GM04503 (cell line): ENCODE data around the gene COL1A1.

Experiments
- DNase-seq: peaks from one replicate; pipeline ENCODE4 v3.0.0-alpha.2; 2012; ENCODE audit warnings: low read depth

Gene COL1A1

DNA sequence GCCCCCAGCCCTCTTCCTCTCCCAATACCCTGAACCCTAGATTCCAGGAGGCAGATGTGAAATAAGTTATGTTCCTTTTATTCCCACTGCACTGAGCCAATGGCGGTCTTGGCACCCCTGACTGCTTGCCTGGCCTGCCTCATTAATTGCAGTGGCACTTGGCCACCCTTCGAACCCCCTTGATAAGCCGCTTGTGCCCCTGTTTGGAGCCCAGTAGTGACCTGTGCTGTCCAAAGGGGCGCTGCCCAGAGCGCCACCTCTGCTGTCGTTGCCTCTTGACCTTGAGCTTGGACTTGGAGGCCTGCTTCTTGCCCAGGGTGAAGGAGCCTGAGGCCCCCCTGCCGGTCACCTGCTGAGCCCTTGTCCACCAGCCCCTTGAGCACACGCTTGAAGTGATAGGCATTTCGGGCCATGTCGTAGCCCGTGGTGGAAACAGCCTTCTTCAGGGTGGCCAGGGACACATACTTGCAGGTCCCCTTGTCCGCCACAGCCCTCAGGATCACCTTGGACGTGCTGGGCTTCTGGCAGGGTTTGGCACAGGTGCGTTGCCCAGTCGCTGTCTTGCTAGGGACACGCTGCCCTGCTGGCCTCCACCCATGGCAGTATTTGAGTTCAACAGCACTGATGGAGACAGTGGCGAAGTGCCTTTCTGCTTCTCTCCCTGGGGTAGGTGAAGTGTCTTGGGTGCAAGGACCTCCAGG lies 29.9 kb downstream of the COL1A1 start:
- DNase-seq: no peak

DNA sequence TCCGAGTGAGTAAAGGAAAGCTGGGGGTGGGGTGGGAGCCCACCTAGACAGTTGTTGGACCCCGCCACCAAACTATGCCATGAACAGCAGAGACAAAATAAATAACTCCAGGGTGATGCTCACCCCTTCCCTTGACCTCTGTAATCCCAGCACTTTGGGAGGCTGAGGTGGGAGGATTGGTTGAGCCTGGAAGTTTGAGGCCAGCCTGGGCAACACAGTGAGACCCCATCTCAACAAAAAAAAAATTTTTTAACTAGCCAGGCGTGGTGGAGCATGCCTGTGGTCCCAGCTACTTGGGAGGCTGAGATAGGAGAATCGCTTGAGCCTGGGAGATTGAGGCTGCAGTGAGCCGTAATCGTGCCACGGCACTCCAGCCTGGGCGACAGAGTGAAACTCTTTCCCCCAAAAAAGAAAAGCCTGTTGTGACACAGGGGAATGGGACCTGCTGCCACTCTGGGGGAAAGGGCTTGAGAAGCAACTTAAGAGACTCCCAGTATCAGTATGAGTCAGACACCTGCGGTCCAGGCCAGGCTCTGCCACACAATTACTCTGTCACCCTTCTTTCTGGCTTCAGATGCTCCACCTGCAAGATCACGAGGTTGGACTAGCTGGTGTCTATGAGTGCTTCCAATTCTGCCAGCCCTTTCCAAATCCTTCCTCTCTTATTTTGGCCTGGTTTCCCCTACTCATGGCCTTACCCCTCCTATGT lies 30.6 kb downstream of the COL1A1 start:
- no peak for DNase-seq

GRCh38 chr17:50169881-50170459 lies 31.5 kb downstream of the COL1A1 start:
- no peak for DNase-seq

GRCh38 chr17:50169121-50169764 lies 32.2 kb downstream of the COL1A1 start:
- DNase-seq: no peak

DNA sequence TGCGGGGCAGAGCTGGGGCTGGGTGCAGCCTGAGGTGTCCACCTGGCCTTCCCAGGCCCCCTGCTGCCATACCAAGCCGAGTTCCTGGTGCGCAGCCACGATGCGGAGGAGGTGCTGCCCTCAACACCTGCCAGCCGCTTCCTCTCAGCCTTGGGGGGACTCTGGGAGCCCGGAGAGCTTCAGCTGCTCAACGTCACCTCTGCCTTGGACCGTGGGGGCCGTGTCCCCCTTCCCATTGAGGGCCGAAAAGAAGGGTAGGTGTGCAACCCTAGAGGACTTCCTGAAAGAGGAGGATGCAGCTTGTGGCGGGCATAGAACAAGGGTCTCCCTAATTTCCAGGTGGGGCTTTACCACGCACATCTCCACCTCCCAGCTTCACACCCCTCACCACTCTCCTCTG lies 33.1 kb downstream of the COL1A1 start:
- no peak for DNase-seq

GRCh38 chr17:50167371-50167770 lies 34.1 kb downstream of the COL1A1 start:
- no peak for DNase-seq

- DNase-seq: no peak
These were observed 34.8 kb downstream of the COL1A1 start for GRCh38 chr17:50166518-50167181.

DNA sequence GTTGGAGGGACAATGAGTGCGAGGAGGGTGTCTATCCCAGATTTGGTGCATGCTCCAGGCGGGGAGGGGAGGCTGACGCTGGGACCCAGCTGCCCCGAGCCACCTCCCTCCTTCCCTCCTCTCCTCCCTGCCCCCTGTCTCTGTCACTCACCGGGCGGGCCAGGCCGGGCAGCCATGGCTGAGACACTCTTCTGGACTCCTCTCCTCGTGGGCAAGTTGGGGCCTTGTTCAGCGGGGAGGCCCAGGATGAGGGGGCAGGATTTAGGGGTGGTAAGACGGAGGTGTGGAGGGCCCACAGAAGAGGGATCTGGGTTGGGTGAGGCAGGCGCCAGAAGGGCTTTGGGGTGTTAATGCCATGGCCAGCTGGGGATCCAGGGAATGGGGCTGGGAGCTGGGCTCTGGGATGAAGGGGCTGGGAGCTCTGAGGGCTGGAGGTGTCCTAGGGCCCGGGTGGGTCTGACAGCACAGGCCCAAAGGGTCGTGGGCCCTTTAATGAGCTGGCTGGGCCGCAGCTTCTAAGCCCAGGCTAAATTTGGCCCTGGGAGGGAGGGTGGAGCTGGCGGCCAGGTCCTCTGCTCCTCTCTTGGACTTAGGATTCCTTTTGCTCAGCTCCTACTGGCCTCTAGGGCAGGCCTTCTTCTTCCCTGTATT lies 35.4 kb downstream of the COL1A1 start, which contains the start of gene SGCA:
Gene SGCA, plus strand, starts transcription at position 139 of the 651 bp plus-strand sequence. Its CDS starts 36 bp downstream, at position 175.
- no peak for DNase-seq

GRCh38 chr17:50165466-50165865 lies 36.0 kb downstream of the COL1A1 start:
- no peak for DNase-seq

GRCh38 chr17:50165066-50165465 lies 36.4 kb downstream of the COL1A1 start:
- no peak for DNase-seq

DNA sequence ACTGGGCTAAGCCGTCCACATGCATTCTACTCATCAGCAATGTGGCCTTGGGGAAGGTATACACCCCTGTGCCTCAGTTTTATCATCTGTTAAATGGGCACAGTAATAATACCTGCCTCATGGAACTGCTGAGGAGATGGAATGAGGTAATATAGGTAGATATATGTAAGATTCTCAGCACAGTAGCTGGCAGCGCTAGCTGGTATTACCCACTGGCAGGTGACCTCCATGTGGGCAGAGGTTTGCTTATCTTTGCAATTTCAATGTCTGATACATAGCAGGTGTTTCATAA lies 36.8 kb downstream of the COL1A1 start:
- no peak for DNase-seq

DNA sequence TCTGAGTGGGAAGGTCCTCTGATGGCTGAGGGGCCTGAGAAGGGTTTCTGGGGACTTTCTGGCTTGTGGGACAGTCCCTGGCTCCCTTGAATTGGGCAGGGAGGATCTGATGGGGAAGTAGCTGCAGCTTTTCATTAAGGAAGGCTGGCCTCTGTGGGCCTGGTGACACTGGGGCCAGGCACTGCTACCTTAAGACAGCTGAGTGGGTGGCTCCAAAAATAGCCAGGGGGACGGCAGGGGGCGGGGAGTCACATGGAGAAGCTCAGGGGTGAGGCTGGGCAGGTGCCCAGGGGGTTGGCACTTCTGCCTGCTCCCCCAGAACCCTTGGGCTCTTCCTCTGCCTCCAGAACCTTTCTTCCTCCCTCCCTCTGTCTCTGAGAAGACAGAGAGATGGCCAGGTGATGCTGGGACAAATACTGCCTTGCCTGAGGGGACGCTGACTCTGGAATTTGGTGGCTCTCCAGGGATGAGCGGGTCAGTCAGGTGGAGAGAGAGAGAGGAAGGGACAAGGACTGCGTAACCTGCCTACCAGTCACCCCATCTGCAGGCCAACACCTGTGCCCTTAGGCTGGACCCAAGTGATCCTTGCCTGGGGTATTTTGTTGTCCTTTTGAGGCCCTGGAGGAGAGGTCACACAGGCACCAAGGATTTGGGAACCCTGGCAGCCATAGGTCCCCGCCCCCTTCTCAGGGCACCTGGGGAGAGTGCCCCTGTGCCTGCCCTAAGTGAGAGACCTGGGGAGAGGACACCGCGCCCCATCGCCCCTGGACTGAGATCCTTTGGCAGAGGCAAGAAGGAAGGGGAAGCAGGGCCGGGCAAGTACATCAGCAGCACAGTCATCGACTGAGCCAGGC lies 37.4 kb downstream of the COL1A1 start:
- DNase-seq: no peak

DNA sequence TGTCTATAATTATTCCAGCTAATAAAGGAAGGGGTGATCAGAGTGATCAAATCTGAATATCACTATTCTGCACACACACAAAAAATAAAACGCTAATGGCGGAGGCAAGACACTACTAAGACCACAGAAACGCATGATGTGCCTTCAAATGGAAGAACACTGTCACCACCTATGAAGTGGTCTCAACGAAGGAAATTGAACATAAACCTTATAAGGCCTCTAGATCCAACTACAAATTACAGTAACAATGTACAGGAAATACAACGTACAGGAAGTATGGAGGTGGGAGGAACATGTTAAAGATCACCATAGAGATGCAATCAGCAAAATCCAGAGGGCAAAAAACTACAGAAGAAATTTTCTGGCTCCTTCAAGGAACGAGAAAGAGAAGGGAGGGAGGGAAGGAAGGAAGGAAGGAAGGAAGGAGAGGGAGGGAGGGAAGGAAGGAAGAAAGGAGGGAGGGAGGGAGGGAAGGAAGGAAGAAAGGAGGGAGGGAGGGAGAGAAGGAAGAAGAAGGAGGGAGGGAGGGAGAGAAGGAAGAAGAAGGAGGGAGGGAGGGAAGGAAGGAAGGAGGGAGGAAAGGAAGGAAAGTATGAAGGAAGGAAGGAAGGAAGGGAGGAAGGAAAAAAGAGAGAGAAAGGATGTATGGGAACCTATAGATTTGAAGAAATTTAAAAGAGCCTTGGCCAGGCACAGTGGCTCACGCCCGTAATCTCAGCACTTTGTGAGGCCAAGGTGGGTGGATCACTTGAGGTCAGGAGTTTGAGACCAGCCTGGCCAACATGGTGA lies 38.8 kb downstream of the COL1A1 start:
- no peak for DNase-seq

GRCh38 chr17:50161911-50162288 lies 39.5 kb downstream of the COL1A1 start:
- no peak for DNase-seq

GRCh38 chr17:50161023-50161910 lies 40.2 kb downstream of the COL1A1 start:
- DNase-seq: no peak

DNA sequence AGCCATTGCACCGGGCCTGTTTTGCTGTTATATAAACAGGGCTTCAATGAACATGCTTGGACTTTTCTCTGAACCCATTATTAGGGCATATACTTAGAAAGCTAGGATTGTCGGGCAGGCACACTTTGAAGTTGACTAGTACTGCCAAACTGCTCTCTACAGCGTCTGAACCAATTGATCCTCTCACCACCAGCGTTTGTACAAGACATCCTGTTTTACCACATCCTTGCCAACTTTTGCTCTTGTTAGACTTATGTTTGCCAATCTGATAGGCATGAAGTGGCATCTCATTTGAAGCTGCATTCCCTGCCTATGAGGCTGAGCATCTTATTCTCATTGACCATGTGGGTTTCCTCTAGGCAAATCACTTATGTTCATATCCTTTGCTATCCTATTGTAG lies 43.5 kb downstream of the COL1A1 start:
- no peak for DNase-seq

GRCh38 chr17:50155115-50155819 lies 46.2 kb downstream of the COL1A1 start:
- no peak for DNase-seq

DNA sequence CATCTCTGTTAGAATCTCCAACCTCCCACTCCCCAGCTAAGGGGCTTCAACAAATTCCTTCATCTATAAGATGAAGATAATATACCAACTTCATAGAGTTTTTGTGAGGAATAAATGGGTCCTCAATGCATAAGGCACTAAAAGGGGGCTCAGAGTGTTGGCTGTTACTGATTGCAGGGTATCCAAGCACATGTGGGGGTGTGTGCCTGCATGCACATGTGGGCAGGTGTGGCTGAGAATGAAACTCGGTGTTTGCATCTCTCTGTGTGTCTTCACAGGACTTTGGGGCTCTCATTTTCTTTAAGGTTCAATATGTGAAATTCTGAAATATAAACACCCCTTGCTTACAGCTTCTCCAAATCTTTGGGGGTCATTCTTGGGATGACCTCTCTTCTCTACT lies 46.8 kb downstream of the COL1A1 start:
- DNase-seq: no peak
